GM19351 (cell line): ENCODE results near the gene AMFR.

Experiments used
- ATAC-seq: cut with Tn5 transposase; IDR thresholded peaks from one replicate; pipeline ENCODE4 v1.9.1; 2021; ENCODE audit warnings: mild to moderate bottlenecking, moderate library complexity; ENCODE audit not compliant: unreplicated experiment

Gene AMFR

DNA sequence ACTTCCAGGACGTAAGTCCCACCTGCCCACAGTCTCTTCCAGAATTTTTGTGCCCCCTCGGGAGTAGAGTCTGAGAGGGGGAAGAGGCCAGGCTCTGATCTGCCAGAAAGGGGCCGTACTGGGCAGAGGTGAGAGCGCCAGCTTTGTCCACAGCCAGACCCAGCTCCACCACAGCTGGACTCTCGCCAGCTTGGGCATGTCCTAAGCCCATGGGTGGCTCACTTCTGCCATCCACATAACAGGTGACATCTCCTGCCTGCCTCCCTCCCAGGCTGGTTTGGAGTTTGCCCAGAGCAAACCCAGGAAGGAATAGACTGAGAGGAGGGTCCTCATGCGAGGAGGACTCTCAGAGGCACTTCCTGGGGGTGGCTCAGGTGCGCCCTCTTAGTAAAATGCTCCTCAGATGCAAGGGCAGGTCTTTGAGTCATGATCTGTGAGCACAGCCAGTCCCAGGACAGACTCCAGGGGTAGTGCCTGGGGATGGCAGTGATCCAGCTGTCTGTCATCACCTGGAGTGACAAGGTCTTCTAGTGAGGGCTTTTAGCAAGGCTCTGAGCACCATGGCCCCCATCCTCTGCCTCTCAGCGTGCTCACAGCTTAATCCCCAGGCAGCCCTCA is 89.2 kb downstream of the AMFR start:
- ATAC-seq = no peak

- ATAC-seq = no peak
Observed at GRCh38 chr16:56334761-56335160, 90.6 kb downstream of the AMFR start.

GRCh38 chr16:56332464-56333079 is 92.8 kb downstream of the AMFR start:
- ATAC-seq = no peak

DNA sequence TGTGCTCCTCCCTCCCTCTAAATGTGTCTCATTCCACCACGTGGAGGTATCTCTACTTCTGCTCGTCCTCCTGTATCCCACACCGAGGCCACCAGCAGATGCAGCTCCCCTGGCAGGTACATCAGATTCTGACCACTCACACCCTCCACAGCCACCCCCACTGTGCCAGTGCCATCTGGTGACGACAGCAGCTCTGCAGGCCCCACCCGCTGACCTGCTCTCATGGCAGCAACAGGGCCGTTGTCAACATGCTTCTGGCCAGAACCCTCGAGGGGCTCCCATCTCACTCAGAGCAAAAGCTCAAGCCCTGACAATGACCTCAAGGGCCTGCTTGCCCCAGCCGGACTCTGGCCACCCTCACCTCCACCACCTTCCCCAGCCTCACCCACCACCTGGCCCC is 93.4 kb downstream of the AMFR start:
- ATAC-seq = no peak

GRCh38 chr16:56331399-56331798 is 93.9 kb downstream of the AMFR start:
- no peak for ATAC-seq

DNA sequence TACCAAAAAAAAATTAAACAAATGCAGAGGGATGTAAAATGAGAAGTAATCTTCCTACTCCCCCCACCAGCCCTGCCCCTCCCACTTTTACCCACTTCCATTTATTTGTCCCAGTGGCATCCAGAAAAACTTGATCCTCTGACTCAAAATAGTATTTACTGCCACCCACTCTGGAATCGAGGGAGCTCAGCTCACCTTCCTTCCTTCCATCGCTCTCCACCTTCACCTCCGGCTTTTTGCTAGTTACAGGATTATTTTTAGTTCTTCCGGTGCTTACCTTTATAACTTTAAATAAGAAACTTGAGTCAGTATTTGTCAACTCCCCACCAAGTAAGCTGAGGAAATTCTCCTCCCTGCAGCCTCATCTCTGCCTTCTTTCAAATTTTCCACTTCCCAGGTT is 94.9 kb downstream of the AMFR start:
- ATAC-seq = no peak

DNA sequence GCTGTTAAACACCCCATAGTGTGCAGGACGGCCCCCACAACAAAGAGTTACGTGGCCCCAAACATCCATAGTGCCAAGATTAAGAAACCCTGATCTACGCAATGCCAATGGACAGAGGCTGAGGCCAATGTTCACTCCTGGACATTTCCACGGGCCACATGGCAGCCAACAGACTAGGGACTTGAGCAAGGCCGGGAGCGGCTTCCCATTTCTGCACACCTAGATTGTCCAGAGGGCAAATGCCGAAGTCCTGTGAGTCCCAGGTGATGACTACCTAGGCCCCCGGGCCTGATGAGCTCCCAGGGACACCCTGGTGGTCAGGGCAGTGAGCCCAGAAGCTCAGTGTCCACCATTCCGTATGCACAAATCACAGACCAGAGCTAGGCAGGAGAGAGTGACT is 95.5 kb downstream of the AMFR start:
- no peak for ATAC-seq

DNA sequence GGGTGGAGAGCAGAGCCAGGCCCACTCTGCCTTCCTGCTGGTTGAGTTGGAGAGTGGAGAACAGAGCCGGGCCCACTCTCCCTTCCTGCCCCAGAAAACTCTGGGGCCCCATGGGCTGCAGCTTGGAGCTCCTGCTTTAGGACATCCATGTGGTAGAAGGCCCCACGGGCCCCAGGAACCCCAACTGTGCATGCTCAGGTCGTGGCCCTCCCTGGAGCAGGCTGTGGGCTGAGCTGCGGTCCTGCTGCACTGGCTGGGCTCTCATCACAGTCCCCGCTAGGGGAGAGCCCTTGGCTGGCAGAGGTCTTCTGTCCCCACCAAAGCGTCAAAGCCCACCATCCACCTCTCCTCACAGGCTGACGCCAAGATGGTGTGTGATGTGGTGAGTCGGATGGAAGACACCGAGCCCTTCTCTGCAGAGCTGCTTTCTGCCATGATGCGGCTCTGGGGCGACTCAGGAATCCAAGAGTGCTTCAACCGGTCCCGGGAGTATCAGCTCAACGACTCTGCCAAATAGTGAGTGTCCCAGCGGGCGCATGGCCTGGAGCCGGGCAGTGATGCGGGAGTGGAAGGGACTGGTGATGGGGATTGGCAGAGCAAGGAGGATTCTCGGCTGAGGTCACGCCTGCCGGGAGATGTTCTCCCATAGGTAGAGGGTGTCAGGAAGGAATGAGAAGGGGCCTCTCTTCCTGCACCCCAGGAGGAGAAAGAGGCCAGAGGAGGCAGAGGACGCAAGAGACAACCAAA is 96.9 kb downstream of the AMFR start:
- no peak for ATAC-seq

- no peak for ATAC-seq
Observed at GRCh38 chr16:56327929-56328258, 97.5 kb downstream of the AMFR start.

DNA sequence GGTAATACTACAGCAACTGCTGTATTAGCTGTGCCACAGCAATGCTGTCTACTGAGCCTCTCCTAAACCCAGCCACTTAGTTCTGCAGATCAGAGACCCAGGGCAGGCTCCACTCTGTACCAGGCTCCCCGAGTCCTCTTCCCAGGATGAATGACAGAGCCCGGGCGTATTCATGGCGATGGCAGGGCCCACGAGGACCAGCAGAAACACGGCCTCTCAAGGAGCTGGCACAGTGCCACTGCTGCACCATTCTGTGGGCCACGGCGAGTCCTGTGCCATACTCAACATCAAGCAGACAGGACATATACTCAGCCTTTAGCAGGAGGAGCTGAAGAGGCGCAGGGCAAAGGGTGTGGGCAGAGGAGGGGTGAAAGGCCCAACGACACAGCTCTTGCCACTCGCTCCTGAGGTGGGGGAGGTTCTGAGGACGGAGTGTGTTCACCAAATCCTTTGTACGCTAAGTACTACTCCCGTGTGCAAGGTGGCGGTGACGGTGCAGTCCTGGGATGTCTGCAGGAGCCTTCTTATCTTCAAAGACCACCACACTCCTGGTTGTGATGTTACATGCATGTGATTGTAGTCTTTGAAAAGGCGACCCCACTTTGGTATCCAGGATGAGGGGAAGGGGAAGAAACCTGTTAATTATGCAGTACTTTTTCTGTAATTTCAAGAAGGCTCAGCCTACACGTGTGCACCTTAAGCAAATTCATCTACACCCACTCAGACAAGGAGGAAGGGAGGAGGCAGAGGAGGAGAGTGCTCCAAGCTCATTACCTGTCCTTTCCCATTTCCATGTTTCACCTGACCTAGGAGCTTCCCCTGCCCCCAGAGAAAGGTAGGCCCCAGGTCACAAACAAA is 98.0 kb downstream of the AMFR start:
- ATAC-seq = no peak

DNA sequence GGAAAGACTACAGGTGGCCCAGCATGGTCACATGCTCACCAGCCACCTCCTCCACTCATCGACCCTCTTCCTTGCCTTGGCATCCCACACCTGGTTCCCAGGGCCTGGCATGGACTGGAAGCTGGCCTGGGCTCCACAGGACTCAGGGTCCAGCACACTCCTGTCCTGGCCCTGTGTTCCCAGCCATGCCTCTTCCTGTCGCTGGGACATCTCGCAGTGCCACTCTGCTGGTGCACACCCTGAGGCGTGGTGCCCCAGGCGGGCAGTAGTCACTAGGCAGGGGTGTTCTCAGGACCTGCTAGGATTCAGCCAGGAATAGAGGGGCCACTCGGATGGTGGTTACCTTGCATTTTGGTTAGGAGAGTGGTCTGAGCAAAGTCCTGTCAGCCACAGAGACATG is 99.4 kb downstream of the AMFR start:
- no peak for ATAC-seq

DNA sequence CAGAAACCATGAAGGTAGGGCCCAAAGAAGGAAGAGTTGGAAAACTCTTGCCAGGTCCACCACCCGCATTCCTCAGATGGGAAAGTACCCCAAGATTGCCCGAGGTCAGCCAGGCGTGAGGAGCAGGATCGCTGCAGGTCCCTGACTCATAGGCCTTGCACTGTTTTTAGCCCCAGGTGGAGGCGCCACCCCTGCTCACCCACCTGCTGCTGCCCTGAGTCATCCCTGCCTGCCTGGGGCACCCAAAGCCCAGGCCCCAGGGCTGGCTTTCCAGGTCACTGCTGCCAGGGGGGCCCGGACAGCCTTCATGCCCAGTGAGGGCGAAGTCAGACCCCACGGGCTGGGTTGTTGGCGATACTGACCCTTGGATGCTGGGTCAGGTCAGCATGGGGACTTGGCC is 100.9 kb downstream of the AMFR start:
- ATAC-seq = no peak

GRCh38 chr16:56321571-56321970 is 103.8 kb downstream of the AMFR start:
- ATAC-seq = no peak

DNA sequence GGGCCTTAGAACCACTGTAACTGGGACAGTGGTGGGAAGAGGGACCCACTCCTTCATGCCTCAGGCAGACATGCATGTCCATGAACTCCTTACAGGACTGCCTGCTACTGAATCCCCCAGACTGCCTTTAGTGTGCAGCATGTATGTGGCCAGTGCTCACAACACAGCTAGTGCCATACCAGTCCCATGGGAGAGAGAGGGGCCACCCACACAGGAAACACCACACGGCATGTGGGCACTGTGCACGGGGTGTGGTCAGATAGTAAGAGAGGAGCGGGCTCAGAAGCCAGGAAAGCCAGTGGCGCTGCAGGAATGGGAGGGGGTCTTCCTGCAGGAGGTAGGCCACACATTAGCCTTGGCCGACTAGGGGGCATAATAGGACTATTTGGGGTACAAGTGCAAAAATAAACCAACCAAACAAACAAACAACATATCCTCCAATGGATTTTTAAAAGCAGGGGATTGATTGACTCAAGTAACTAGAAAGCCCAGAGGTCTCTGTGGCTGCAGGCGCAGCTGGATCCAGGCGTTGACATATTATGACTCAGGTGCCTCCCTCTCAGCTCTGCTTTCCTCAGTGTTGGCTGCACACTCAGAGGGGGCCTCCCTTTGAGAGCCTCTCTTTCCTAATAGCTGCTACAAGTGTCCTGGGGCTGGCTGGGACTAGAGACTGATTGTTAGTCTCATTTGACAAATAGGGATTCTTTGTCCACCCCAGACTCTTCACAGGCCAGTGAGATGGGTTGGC is 104.4 kb downstream of the AMFR start:
- no peak for ATAC-seq

DNA sequence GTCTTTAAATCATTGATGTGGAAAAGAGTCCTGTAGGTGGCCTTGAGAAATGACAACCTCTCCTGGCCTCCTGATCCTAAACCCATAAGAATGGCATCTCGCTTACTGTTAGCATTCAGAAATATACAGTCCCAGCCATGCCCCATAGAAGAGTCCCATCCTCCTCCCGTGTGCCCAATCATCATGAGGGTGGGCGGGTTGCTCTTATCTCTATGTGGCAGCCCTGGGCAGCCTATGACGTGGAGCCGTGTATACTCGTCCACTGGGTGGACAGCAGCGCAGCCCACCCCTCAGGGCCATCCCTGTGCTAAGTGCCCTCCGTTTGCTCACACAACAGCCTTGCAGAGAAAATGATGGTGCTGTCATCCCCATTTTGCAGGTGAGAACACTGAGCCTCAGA is 105.3 kb downstream of the AMFR start:
- ATAC-seq = no peak

DNA sequence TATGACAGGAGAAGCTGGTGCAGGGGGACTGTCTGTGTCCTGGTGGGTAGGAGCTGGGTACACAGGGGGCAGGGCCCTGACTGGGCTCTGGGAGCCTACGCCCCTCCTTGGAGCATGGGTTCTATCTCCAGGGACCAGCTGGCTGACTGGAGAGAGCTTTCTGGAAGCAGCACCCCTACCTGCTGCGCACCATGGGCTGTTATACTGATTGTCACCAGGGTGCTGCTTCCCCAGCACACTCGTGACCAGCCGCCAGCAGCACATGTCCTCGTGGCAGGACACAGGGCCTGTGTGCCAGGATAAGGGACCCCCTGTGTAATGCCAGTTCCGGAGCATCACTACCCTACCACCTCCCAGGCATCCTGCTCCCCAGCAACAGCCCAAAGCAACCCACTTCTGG is 106.0 kb downstream of the AMFR start:
- ATAC-seq = no peak

DNA sequence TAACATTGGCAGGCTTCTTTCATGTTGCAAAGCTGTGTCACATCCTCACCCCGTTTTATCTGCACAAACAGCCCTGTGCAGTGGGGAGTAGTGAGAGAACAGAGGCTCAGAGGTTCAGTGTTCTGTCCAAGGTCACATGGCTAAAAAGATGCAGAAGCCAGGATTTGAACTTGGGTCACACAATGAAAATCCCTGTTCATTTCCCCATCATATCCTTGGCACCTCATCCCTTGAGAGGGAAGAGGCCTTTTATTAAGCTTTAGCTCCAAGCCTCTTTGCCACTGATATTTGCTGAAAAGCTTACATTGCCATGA is 106.6 kb downstream of the AMFR start:
- no peak for ATAC-seq

DNA sequence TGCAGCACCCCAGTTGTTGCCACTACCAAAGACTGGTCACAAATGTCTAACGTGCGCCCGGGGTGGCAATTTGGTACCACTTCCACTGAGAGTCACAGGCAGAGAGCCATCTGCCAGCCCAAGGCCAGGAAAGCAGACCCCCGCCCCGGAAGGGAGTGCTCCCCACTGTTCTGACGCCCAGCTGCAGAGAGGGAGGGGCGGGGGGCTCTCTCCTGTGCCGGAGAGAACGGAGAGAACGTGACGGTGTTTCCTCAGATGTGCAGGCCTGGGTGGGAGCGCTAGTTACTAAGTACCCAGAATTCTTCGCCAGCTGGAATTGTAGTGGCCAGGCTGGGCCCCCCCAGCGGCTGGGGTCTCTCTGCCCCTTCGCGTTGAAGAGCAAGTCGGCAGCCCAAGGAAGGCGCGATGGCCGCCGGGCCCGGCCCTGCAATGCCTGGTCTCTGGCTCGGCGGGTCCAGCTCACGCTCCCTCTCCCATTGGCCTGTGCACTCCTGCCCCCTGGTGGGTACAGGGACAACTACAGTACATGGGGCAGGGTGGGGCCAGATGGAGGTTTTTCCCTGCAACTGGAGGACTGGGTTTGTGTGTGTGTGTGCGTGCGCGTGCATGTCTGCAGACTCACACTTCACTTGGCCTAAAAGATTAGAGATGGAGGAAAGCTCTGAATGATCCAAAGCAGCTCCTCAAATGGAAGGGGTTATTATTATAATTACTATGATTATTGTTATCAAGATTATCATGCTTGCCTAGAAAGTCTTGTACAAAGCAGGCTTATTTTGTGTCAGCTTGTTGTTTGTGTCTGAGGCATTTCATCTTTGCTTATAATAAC is 107.1 kb downstream of the AMFR start:
- ATAC-seq = peak; percentile 99

GRCh38 chr16:56316545-56316944 is 108.8 kb downstream of the AMFR start:
- ATAC-seq = no peak

- no peak for ATAC-seq
Observed at GRCh38 chr16:56315955-56316354, 109.4 kb downstream of the AMFR start.
